Stimulated activated CD4-positive, alpha-beta T cell treated with anti-CD3 and anti-CD28 coated beads, Interleukin-12 subunit alpha, Interleukin-12 subunit beta, amount 100 ng/mL, for 4 hours (primary cell): ENCODE results near the gene CPA3.

Experiments
- DNase-seq: peaks from one replicate; pipeline ENCODE4 v3.0.0-alpha.2; 2020

The CPA3 gene, protein sequence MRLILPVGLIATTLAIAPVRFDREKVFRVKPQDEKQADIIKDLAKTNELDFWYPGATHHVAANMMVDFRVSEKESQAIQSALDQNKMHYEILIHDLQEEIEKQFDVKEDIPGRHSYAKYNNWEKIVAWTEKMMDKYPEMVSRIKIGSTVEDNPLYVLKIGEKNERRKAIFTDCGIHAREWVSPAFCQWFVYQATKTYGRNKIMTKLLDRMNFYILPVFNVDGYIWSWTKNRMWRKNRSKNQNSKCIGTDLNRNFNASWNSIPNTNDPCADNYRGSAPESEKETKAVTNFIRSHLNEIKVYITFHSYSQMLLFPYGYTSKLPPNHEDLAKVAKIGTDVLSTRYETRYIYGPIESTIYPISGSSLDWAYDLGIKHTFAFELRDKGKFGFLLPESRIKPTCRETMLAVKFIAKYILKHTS

DNA sequence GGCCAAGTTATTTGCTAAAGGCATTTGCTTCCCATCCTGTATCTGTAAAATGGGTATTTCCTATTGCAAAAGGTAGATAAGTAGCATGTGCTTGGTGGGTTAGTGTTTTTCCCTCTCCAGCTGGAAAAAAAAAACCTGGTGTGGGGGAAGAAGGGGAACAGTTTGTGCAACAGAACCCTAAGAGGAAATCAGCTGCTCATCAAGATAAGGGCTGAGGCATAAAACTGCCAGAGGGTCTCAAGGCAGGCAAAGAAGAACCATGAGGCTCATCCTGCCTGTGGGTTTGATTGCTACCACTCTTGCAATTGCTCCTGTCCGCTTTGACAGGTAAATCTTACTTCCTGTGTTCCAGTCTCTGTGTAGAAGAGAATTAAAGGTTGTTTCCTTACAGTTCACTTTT, at the start of gene CPA3:
CPA3 (plus strand) TSS at position 248 of the 400 bp plus-strand sequence; CDS start at position 260, 12 bp downstream.
- DNase-seq, result no peak

DNA sequence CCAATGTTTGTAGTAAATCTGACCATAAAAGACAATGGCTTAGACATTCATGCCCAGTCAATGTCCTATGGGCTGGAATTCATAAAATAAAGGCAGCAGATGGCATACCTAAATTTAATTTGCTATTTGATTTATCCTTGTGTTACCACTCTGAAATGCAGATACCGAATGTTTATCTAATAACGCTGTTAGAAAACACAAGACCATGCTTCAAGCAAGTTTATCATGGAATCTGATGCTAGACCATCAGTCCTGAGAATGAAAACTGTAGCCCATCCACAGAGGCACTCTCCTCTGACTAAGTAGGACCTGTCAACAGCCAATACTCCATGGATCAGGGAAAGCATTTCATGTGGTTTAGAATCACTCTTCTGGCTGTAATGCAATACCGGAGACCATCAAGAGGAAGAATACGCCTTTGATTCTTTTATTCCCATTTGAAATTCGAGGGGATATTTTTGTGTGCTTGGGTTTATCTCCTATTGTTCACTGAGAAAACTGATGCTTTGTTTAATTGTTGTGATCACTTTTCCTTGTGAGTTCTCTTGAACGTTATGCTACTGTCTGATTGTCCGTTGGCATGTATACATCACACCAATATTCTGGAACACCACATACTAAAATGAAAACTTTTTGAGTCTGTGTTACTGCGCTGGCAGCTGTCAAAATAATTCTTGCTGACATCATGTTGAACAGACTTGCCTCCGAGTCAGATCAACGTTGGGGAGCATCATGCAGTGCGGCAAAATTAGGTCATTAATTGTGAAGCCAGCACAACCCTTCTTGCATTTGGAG, 49.6 kb upstream of the CPA3 start:
- no peak for DNase-seq

DNA sequence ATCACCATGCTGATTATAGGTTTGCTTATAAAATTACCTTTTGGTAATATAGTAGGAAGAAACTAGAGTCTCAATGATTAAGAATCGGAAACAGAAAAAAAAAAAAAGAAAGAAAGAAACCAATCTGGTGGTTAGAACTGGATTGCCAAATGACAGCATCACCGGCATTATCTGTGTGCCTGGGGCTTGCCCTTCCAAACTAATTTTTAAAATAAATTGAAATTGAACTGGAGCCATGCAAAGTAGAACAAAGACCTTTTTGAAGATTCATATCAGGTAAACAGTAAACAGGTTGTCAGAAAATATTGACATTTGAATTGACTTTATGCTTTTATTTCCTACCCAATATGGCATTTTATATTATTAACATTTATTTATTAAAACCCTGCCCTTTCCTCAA, 48.7 kb upstream of the CPA3 start:
- no peak for DNase-seq

DNA sequence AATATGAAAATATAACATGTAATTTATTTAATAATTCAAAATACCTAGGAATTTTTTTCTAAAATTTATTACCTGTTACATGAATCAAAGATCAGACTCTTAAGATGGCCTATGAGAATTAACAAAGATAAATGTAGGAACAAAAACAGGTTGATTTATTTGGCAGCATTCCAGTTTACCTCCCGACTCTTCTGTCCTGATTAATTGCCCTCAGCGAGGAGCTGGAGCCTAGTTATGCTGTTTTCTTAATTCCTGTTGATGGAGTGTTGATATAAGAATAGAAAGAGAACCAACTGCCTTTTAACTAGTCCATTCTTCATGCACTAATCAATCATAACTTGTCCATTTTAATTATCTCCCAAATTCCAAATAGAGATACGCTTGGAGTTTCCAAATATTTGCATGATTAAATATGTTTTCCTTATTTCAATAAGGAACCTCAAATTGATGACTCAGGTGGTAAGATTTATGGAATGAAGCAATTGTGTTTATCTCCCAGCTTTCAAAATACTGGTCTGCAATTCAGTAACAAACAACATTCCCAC, 48.0 kb upstream of the CPA3 start:
- DNase-seq, result no peak

DNA sequence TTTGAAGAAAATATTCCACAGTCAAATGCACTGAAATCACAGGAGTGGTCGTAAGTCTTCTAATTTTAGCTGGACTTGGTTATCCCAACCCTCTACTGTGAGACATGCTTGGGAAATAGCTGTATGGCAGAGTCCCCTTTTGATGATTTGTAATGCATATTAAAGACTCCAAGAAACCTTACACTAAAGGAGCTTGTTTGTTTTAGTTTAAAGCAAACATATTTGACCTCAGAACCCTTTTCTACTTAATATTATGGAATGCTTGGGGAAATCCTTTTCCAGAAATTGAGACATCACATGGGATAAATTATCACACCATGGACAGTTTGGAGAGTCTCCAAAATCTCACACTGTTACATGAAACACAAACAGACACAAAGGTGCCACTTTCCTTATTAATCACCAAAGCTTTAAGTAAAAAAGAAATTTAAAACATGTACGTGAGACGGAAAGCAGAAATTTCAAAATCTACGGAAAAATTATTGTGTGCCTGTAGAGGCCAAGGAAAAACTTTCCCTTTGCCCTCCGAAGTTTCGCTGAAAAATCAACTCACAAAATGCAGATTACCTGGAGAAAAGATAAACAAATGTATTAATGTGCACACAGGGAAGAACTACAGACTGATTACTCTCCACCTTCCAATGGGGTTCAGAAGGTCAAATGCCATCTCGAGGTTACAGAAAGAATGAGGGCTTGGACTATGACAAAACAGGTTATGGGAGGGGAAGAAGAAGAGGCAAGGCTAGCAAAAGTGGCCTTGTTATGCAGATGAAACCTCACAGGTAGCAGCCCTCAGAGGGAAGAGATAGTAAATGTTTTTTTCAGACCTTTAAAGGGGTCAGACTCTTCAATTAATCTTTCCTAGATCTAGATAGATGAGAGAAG, 44.5 kb upstream of the CPA3 start:
- DNase-seq, result no peak

DNA sequence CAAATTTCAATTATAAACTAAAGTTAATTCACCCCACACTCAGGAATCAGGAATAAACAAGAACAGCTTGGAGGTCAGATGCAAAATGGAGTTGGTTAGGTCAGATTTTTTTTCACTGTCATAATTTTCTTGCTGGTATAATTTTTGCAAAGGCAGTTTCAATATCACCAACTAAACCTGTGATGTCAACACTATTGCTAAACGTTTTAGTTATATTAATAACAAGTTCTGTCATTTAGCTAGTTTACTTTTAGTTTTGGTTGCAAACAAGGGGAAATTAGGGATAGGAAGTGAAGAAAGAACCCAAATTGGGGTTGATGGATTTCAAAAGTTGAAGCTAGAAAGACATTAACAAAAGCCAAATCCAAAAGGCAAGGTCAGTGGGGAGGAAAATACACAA, 42.1 kb upstream of the CPA3 start:
- DNase-seq, result no peak

DNA sequence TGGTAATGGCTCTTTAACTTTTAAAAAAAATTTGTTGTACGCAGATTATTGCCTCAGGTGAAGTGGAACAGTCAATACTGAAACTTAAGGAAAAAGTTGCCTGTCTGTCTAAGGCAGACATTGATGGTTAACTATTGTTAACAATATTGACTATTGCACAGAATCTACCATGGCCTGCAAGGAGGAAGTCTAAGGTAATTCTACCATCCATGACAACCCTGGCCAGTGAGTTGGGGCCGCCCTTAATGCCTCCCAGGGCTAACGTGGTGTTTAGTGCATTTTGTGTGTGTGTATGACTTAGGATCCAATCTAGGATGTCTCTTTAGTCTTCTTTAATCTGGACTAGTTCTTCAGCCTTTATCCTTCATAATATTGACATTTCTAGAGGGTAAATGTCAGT, 39.6 kb upstream of the CPA3 start:
- no peak for DNase-seq

DNA sequence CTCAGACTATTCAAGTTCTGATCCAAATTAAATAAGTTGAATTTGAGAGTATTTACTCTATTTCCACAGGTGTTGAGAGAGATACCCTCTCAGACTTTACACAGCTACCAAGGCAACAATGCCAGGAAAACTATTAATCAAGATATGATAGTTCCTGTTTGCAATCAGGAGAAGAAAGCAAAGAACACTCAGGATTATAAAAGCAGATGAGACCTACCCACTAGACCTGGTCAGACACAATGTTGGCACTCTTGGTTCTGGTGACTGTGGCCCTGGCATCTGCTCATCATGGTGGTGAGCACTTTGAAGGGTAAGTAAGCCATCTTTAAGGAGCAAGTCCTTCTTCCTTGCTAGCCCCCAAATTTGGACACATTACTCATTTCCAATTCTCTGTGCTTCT, 37.5 kb upstream of the CPA3 start, which contains the start of gene CPB1:
CPB1 (plus strand) TSS at position 227 of the 400 bp plus-strand sequence; CDS start at position 240, 13 bp downstream.
- no peak for DNase-seq

DNA sequence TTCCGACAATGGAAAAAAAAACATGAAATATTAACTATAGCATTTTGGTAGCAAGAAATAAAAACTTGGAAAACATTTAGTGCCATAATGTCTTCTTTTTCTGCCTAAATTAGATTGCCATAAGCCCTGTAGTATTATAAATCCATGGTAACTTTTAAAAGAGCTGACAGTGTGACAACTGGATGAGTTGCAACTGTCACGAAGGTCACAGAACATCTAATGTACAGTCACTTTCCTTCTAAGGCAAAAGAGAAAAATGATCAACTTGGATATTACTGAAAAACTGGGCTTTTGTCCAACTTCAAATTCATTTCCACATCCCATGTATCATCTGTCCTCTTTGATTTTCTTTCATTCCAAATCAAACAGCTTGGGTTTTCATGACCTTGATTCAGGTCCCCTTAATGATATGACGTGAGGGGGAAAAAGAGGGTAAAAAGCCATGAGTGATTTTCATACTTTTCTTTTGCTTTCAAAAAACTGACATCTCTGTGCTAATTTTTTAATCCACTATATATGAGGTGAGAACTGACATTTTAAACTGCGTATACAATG, 36.9 kb upstream of the CPA3 start:
- DNase-seq, result no peak

DNA sequence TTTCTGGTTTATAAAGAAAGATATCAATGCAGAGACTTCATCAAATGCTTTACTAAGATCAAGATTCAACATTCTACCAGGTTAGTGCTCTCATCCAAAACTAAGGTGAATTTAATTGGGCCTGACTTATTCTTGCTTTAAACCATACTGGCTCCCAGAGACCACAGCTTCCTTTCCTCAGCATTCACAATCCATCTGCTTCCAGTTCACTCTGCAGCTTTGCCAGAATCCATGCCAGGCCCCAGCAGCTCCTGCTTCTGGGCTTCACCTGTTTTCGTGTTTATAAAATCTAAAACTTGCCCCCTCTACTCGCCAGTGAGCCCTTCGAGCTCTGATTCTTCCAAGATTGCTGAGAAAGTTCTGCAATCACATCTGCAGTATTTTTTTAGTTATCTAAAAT, 35.2 kb upstream of the CPA3 start:
- DNase-seq, result no peak

DNA sequence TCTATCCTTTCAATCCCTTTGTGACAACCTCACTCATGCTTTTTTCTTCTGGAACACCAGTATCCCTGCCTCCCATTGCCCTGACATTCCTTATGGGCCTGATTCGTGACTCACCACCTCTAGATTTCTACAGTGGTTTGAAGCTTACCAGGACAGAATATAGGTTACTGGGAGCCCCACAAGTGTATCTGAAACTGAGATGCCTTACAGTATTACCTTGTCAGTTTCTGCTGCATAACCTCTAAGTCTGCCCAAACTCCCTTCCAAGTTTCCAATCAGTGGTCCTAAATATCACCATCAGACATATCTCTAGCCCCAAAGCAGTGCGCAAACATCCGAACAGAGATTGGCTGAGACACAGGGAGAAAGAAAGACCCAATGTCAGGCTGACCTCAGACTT, 31.9 kb upstream of the CPA3 start:
- no peak for DNase-seq

DNA sequence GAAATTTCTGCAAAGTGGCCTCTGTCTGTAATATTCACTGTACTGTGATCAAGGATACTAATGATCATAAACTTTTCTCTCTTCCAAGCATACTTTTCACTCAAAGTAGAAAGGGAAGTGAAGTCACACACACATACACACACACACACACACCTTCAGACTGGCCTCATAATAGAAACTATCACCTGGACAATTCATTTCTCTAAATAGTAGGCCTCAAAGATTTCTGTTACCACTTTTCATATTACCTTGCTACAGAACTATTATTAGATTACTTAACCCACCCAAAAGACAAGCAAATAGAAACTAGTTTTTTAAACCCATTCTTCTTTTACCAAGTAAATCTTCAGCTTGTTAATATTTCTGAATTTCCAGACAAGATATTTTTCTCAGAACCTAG, 25.3 kb upstream of the CPA3 start:
- DNase-seq, result no peak

DNA sequence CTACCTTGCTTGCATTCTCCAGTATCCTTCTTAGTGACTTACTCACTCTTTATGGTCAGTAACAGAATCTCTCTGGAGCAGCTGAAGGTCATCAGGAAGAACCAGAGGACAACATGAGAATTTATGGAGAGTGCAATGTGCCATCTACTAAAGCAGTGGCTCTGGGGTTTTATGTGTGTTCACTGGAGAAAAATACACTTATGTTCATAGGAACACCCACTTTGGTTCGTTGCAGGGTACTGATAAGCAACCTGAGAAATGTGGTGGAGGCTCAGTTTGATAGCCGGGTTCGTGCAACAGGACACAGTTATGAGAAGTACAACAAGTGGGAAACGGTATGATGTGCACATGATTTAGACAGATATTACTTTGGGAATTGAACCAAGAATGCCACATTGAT, 24.6 kb upstream of the CPA3 start:
- no peak for DNase-seq

DNA sequence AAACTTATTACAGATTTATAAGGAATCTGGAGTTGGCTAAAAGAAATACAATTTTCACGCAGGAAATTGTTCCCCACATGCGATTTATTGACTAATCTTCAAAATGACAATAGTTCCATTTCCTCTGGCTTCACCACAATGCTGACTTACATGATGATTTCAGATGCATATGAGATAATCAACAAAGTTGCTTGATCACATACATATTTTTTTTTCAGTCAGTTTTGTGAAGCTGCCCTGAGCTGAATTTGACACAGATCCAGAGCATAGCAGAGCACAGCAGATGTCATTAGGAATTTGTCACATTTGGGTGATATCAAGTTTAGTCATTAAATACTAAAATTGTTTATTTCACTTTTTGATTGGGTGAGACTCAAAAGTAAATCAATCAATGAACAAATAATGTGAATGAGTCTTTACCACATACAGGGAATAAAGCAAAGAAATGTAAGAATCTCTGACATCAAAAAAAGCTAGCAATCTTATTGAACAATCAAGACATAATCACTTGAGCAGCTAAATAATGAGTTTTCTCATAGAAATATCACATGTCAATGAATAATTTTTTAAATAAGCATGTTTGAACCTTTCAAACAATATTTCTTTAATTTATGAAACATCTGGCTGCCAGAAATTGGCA, 19.2 kb upstream of the CPA3 start:
- no peak for DNase-seq

DNA sequence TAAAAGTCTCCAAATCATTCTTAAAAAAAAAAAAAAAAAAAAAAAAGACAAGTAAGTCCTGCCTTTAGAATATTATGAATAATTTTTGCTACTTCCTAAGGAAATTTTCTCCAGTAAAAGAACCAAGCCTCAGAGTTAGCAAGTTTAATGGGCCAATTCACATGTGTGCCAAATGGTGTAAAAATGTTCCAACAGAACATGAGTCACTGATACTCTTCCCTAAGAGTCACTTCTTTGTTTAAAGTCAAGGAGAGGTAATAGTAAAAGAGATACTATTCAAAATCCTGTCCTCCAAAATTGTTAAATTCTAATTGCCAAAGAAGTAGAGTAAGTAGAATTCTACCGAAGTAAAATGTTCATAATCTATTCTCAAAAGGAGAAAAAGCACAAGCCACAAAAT, 17.7 kb upstream of the CPA3 start:
- DNase-seq, result no peak

DNA sequence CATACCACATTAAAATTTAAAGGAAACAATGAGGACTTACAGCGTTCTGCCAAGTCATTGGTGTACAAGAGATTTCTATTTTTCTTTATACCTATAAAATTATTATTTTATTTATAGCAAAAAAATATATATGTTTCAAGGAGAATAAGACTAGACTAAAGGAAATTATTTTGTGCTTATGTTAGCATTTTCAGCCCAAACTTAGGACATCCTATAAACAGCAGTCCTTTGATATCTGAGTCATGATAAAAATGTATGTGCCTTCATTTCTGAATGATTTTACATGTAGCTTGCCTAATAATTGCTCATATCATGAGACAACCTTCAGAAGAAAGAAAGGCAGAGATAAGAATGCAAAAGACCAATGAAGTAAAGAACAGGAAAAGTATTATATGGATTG, 16.7 kb upstream of the CPA3 start:
- no peak for DNase-seq

DNA sequence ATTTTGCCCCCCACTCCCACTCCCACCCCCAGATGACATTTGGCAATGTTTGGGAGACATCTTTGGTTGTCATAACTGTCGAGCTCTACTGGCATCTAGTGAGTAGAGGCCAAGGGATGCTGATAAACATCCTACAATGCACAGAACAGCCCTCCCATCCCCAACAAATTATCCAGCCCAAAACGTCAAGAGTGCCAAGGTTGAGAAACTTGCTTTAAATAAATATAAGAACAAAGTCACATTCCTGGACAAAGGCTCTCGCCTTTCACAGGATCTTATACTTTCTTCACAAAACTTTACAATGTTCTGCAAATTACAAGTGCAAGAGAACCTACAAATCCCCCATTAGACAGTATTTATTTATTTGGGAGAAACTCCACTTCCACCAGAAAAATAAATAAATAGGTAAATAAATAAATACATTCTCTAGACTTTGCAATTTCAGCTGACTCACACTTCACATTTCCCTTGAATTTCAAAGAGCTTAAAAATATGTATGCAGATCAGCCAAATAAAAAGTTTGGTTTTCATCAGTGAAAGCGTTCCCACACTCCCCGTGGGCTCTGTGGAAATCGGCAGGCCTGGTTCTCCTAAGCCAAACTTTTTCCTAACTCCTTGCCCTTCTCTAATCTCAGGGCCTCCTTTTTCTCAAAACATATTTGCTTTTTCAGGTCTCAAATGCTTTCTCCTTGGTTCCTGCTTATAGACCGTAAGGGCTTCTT, 12.7 kb upstream of the CPA3 start:
- no peak for DNase-seq

DNA sequence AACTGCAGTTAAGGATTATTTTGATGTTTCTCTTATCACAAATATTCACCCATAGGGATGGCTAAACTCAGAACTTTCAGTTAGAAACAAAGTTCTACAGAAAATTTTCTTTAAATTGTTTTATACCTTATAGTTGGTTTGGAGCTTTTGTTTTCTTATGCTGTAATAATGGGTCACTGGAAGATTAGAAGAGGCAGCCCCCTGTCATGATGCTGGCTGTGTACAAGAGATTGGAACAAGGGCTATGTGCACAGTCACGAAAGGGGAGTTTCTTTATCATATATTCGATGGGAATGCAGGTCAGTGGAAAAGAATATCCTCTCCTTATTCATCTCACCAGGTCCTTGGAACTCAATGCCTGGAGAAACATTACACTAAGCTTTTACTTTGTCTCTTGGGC, 12.0 kb upstream of the CPA3 start:
- no peak for DNase-seq

DNA sequence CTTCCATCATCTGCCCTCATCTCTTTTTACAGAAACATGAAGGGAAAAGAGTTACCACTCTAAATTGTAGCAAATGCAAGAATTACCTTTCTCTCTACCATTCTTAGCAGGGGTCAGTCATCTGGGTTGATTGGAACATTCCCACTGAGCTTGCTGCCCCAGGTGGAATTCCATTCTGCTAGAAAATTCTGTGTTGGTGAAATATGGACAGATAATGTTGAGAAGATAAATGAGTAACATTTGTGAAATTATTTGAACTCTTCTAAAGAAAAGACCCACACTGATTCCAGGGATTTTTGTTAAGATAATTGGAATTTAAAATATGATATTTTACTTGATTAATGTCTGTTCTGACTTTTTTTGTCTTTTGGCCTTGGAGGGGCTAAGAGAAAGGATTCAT, 11.0 kb upstream of the CPA3 start:
- no peak for DNase-seq

DNA sequence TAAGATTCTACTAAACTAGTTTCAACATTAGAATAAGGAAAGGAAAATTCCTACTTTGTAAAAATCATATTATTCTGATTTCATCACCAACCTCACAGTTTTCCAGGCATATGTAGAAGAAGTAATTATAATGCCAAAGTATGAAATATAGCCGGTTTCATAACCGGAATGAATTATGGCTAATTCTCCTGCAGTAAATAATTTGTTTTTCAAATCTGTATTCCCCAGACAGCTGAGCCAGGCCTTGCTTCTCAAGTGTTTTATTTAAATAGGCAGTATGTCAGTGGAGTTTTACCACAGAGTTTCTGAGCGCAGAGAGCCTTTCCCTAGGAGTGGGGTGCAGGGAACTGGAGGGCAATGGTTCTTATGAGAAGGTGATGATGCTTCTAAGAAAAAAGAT, 8.7 kb upstream of the CPA3 start:
- DNase-seq, result no peak

DNA sequence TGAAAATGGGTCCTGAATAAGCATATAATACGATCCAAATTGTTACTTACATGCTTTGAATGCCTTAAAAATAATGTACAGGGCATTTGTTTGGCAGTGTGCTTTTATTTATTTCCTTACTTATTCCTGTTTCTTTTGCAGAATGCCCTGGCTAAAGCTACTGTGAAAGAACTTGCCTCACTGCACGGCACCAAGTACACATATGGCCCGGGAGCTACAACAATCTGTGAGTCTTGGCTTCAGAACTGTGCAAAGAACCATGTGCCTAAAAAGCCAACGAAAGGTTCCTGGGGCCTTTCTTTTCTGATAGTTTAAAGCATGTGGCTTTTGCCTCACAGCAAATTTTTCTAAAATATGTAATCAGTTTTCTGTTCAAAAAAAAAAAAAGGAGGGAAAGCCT, 7.8 kb upstream of the CPA3 start:
- no peak for DNase-seq
